Activated T-cell treated with anti-CD3 and anti-CD28 coated beads for 24 hours (primary cell): ENCODE measurements around the gene WASHC3.
"Not testable (repeated sequence)": the region's sequence is repeated elsewhere in the genome, so short reads cannot be mapped to it uniquely, and the experiment has no call there.

Experiments used
- DNase-seq: peaks from one replicate; pipeline ENCODE4 v3.0.0-alpha.2; 2020; ENCODE audit warnings: low read depth

Gene WASHC3

GRCh38 chr12:102050660-102051430 lies 10.9 kb downstream of the WASHC3 start:
- no peak for DNase-seq

DNA sequence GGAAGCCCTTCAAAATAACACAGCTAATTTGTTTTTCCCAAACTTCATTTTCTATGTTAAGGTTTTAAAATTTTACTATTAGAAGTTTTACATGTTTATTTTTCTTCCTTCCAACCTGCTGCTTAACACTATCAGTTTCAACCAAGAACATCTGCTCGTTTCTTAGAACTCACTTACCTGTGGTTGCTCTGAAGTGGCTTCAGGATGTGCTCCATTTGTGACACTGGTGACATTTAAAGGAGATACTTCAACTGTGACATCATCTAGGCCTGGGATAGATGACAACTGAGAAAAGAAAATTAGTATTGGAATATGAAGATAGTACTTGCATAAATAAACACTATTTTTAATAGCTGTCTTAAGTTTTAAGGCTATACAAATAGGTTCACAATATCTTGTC lies 17.9 kb downstream of the WASHC3 start:
- no peak for DNase-seq

DNA sequence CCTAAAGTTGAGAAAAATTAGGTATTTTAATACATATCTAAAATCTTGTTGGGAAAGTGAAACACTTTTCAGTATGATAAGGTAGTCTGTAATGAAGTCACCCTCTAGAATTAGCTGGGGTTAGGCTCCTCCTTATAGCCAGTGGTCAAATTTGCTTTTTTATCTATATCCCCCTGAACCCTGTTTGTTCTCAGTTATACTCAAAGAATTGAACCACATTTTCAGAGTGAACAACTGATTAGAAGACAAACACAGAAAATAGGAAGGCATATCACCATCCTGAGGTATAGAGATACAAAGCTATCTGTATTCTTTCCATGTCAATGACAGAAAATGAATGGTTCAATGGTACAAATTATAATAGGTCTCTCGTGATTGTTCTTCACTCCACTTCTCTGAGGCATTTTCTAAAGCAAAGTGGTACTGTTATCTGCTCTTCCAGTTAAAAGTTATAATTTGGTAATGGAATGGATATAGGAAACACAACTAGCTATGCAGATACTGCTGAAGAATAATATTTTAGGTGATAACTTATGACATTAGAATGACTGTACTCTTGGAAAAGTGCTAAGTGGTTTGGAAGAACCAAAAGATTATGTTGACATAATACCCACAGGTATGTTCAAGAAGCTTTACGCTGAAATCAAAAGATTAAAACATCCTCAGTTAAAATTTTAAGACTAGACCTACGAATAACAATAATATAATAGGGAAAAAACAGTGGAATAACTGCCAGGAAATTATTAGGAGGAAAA lies 27.6 kb downstream of the WASHC3 start:
- DNase-seq, result no peak

DNA sequence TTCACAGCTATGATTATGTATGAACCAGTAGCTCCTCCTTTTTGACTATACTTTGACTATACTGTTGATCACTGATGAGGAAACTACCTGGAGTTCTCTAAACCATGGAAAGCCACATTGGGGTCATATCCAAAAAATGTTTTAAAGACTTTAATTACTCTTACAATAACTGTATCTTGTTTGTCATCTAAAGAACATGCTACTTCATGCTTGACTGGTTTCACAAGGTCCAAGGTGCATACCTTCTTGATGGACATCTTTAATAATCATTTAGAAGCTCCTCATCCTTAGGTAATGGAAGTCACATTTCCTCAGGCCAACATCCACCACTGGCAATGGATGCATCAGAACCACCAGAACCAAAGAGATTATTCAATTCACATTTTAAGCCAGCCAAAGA lies 29.9 kb downstream of the WASHC3 start:
- DNase-seq, result no peak

GRCh38 chr12:102029141-102029540 lies 32.6 kb downstream of the WASHC3 start:
- DNase-seq, result no peak

- no peak for DNase-seq
These were observed 35.1 kb downstream of the WASHC3 start for GRCh38 chr12:102026728-102027127.

- no peak for DNase-seq
These were observed 37.0 kb downstream of the WASHC3 start for GRCh38 chr12:102024765-102025164.

GRCh38 chr12:102023343-102023930 lies 38.4 kb downstream of the WASHC3 start:
- no peak for DNase-seq

DNA sequence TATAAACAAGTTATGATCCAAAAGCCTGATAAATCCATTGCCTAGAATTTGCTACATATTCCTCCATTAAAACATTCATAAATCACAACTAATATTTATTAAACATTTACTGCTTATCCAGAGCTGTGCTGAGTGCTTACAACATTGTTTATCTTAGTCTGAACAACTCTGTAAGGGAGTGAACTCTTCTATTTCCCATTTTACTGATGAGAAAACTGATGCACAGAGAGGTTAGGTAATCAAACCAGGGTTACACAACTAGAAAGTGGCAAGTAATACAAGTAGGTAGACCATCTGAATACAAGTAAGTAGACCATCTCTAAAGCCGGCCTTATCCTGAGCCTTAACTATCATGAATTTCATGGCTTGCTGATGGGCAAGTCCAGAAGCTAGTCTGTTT lies 39.5 kb downstream of the WASHC3 start:
- DNase-seq, result no peak

DNA sequence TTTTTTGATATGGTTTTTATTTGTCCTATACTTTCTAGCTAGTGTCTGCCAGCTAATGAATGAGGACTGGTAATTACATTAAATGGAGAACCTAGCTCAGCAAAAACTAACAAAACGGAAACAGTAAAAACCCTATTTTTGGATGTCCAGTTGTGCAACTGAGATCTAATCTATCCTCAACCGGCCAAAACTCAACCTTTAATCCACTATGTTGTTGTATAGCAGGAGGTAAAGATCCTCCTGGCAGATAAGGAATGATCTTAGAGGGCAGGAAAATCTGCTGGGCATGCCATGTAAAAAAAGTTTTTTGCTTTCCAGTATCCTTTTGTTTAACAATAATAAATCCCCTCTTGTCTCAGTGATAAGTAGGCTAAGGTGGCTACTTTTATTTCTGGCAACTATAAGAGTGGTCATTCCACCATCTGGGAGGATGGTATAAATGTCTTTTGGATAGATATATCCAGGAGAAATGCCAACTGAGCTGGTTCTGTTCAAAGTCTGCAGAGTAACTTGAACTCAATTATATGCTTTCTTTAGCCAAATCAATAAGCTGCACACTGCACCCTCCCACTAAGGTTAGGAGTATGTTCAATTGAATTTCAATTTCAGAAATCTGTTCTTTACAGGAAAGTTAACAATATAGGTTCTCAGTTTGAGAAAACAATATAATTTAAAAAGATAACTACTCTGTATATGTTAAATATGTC lies 40.1 kb downstream of the WASHC3 start:
- DNase-seq, result no peak

DNA sequence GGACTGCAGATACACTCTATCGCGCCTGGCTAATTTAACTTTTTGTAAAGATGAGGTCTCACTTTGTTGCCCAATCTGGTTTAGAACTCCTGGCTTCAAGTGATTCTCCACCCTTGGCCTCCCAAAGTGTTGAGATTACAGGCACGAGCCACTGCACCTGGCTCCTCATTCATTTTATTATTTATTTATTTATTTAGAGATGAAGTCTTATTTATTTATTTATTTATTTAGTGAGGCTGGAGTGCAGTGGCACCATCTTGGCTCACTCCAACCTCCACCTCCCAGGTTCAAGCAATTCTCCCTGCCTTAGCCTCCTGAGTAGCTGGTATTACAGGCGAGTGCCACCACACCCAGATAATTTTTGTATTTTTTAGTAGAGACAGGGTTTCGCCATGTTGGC lies 43.2 kb downstream of the WASHC3 start:
- DNase-seq, result not testable (repeated sequence)

- DNase-seq, result no peak
These were observed 45.3 kb downstream of the WASHC3 start for GRCh38 chr12:102016472-102016871.

- DNase-seq, result no peak
These were observed 51.4 kb downstream of the WASHC3 start for GRCh38 chr12:102010265-102010994.

GRCh38 chr12:102009796-102010195 lies 52.0 kb downstream of the WASHC3 start:
- no peak for DNase-seq

DNA sequence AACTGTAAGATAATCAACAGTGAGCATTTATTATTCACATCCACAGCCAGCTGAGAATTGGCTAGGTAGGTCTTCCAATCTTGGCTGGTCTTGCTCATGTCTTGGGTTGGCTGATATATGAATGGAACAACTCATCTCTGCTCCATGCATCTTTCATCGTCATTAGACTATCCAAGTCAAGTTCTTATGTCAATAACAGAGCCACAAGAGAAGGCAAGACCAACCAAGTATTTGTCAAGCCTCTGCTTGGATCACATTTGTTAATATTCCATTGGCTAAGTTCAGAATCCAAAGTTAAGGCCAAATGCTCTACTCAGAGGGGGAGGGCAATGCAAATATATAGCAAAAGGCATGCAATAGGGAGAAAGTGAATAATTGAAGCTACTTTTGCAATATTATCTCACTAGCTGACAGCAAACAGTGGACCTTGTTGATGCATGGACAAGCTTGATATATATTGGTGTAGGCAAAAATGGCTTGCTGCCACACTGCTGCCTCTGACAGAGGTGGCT lies 53.1 kb downstream of the WASHC3 start:
- no peak for DNase-seq

GRCh38 chr12:102005256-102005655 lies 56.5 kb downstream of the WASHC3 start:
- DNase-seq, result no peak

DNA sequence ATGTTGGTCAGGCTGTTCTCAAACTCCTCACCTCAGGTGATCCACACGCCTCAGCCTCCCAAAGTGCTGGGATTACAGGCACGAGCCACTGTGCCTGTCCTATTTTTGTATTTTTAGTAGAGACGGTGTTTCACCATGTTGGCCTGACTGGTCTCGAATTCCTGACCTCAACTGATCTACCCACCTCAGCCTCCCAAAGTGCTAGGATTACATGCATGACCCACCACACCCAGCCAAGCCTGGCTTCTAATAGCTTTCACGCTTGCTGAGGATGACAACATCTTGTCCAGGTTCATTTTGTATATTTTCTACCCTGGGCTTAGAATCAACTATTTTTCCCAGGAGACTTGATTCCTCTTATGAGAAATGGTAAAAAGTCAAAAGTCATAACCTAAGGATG lies 64.7 kb downstream of the WASHC3 start:
- DNase-seq, result no peak

DNA sequence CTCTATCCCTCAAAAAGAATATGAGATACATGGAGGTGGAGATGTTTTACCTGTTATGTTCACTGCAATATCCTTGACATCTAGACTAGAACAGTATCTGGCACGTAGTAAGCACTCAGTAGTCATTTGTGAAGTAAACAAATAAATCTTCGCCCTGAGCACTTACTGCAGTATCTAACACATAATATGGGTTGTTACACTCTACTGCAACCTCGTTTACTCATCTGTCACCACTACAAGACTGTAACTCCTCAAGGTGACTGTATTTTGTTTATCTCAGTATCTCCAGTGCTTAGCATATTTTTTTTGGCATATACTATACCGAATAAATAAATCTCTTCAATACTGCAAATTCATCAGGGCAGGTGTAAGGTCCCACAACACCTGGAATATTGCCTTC lies 66.1 kb downstream of the WASHC3 start:
- DNase-seq, result no peak

- no peak for DNase-seq
These were observed 69.7 kb downstream of the WASHC3 start for GRCh38 chr12:101992091-101992490.

DNA sequence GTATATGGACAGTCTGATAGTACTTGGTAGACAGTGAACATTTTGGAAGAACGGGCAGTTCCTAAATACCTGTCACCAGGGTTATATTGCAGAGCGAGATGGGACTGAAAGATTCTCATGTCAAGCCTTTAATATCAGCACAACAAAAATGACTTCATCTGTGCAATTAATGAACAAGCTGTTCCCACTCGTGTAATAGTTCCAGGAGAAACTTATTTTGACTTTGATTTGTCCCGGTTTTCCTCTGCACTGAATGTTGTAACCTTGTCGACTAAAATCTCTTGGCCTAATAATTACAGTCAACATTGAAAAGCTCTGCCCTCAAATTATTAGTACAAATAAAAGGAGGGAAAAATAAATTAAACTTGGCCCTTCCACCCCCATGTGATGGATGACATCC lies 79.5 kb downstream of the WASHC3 start:
- no peak for DNase-seq

DNA sequence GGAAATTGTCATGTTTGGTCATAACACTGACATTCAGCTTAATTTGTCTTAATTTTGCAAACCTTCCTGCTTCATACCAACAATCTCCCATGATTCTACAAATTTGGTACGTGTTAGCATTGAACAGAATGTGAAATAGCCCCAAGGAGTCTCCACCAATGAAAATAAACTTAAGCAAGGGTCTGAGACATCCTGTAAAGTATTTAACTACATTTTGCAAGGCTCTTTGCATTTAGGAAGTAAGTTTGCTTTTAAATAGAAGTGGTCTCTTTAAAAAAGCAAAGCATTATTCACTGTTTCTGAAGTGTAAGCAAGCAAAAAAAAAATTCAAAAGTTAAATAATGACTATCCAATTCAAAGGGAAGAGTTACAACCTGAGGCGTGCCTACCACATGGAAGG lies 79.9 kb downstream of the WASHC3 start:
- DNase-seq, result no peak

DNA sequence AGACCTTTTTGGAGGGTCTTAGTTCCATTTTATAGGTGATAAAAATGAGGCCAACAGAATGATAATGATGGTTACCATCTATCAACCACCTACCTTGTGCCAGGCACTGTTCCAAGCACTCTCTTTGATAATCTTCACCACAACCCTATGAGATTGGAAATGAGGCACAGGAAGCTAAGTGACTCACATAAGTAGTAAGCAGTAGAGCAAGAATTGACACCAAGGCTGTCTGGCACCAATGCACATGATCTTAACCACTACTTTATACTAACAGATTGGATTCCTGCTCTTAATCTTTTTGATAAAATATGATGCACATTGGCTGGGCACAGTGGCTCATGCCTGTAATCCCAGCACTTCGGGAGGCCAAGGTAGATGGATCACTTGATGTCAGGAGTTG lies 93.0 kb downstream of the WASHC3 start:
- DNase-seq, result no peak
